HEK293 (cell line): Measurements from ENCODE around the gene POLR2L.

Experiments used
- CTCF ChIP-seq: fragments of 450-650 bp; formaldehyde crosslinking; IDR thresholded peaks from 2 replicates; pipeline ENCODE4 v1.5.1; 2016; ENCODE audit warnings: missing biosample characterization, missing genetic modification characterization
- SP2 ChIP-seq: fragments of 450-650 bp; formaldehyde crosslinking; IDR thresholded peaks from 2 replicates; pipeline ENCODE4 v1.5.1; 2016; ENCODE audit warnings: missing biosample characterization, missing genetic modification characterization
- YY1 ChIP-seq: fragments of 450-650 bp; formaldehyde crosslinking; IDR thresholded peaks from 2 replicates; pipeline ENCODE4 v1.5.1; 2018; ENCODE audit warnings: missing biosample characterization, missing genetic modification characterization
- ZNF362 ChIP-seq: fragments of 450-650 bp; formaldehyde crosslinking; IDR thresholded peaks from 2 replicates; pipeline ENCODE4 v1.5.1; 2016; ENCODE audit warnings: missing biosample characterization, missing genetic modification characterization
- ZNF529 ChIP-seq: fragments of 450-650 bp; formaldehyde crosslinking; IDR thresholded peaks from 2 replicates; pipeline ENCODE4 v1.5.1; 2017; ENCODE audit warnings: missing genetic modification characterization, missing biosample characterization; ENCODE audit not compliant: insufficient replicate concordance
- ZSCAN18 ChIP-seq: fragments of 450-650 bp; formaldehyde crosslinking; IDR thresholded peaks from 2 replicates; pipeline ENCODE4 v1.5.1; 2016; ENCODE audit warnings: missing biosample characterization, missing genetic modification characterization
- TF ChIP-seq, protein P1 (sequence below): IDR thresholded peaks from 2 replicates; pipeline ENCODE4 v1.6.1; 2011; ENCODE audit warnings: mild to moderate bottlenecking, low read depth, low read length, borderline replicate concordance
- TF ChIP-seq, protein P2 (sequence below): fragments of 450-650 bp; formaldehyde crosslinking; optimal IDR thresholded peaks from 2 replicates; pipeline ENCODE3; 2016; ENCODE audit warnings: missing biosample characterization, mild to moderate bottlenecking, missing genetic modification characterization

- TF ChIP-seq ZSCAN18 (no peak), ZNF362 (tag by site-specific recombination) (no peak), SP2 (tag by site-specific recombination) (0 out of 2 replicates have a peak, but pooled peaks have one; percentile 13), CTCF (tag by site-specific recombination) (no peak), YY1 (tag by site-specific recombination) (no peak), ZNF529 (tag by site-specific recombination) (no peak)
- TF ChIP-seq, protein P1, sequence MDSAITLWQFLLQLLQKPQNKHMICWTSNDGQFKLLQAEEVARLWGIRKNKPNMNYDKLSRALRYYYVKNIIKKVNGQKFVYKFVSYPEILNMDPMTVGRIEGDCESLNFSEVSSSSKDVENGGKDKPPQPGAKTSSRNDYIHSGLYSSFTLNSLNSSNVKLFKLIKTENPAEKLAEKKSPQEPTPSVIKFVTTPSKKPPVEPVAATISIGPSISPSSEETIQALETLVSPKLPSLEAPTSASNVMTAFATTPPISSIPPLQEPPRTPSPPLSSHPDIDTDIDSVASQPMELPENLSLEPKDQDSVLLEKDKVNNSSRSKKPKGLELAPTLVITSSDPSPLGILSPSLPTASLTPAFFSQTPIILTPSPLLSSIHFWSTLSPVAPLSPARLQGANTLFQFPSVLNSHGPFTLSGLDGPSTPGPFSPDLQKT: no peak
- TF ChIP-seq, protein P2, sequence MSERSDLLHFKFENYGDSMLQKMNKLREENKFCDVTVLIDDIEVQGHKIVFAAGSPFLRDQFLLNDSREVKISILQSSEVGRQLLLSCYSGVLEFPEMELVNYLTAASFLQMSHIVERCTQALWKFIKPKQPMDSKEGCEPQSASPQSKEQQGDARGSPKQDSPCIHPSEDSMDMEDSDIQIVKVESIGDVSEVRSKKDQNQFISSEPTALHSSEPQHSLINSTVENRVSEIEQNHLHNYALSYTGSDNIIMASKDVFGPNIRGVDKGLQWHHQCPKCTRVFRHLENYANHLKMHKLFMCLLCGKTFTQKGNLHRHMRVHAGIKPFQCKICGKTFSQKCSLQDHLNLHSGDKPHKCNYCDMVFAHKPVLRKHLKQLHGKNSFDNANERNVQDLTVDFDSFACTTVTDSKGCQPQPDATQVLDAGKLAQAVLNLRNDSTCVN (tag by site-specific recombination): no peak
Measured at GRCh38 chr11:821512-822371, 20.6 kb downstream of the POLR2L start.
